Mucosa of stomach (tissue), 1 donor: Measurements from ENCODE around the gene SLC8A1.

Experiments used
- H3K27me3 ChIP-seq: one replicate; pipeline ENCODE4 v1.7.0; 2013; ENCODE audit warnings: mild to moderate bottlenecking, low read length; ENCODE audit not compliant: control insufficient read depth, insufficient read depth
- H3K36me3 ChIP-seq: one replicate; pipeline ENCODE4 v1.7.0; 2013; ENCODE audit warnings: low read length; ENCODE audit not compliant: control insufficient read depth, insufficient read depth
- H3K4me1 ChIP-seq: one replicate; pipeline ENCODE4 v1.7.0; 2013; ENCODE audit warnings: mild to moderate bottlenecking, low read length; ENCODE audit not compliant: control insufficient read depth, insufficient read depth
- H3K4me3 ChIP-seq: one replicate; pipeline ENCODE4 v1.7.0; 2013; ENCODE audit warnings: low read length
- H3K9ac ChIP-seq: one replicate; pipeline ENCODE4 v1.7.0; 2013; ENCODE audit warnings: mild to moderate bottlenecking, low read length, moderate library complexity
- H3K9me3 ChIP-seq: one replicate; pipeline ENCODE4 v1.7.0; 2013; ENCODE audit warnings: mild to moderate bottlenecking, low read length, moderate library complexity; ENCODE audit not compliant: control insufficient read depth
- donor health status: Pancreatic carcinoma.

Gene SLC8A1

DNA sequence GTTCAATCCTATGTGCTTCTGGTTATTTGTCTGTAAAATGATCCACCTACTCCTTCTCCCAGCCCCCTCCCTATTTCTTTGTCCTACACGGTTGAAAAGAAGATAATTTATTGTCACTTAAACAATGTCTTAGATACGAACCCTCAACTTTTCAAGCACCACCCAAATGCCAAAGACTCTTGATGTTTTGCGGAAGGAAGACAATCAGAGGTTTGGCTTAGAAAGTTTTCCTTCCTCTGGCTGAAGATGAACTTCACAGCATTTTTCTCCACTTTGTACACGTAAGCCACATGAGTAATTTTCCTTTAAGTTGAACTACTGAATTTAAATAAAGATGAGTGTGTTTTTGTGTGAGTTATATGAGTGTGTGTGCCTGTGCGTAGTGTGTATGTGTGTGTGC is 25.5 kb upstream of the SLC8A1 start:
- no peaks in the 10 kb centered on the region for H3K36me3 ChIP-seq

DNA sequence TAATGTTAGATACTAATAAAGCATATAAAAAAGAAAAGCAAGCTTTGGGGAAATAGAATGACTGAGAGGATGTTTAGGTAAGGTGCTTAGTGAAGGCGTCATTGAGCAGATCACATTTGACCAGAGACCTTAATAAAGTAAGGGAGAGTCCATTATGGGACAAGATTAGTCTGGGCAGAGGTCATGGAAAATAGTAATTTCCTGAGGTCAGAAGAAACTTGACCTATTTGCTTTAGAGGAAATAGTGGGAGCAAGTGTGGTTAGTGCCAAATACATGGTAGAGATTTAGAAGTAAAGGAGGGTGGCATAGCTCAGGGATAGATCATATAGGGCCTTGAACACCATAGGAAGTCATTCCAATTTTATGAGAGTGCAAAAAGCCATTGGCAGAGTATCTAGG is 24.5 kb upstream of the SLC8A1 start:
- no peaks in the 10 kb centered on the region for H3K9me3 ChIP-seq
- H3K27me3 ChIP-seq = no peaks in the 10 kb centered on the region
- no peaks in the 10 kb centered on the region for H3K4me1 ChIP-seq
- no peak overlapping the region for H3K9ac ChIP-seq
- H3K4me3 ChIP-seq = no peak overlapping the region
- H3K36me3 ChIP-seq = no peaks in the 10 kb centered on the region

More for the DNA sequence above, 25.5 kb upstream of the SLC8A1 start:
- Histone ChIP-seq H3K4me3 (no peak overlapping the region), H3K4me1 (no peaks in the 10 kb centered on the region), H3K9ac (no peak overlapping the region), H3K27me3 (no peaks in the 10 kb centered on the region), H3K9me3 (no peaks in the 10 kb centered on the region)

DNA sequence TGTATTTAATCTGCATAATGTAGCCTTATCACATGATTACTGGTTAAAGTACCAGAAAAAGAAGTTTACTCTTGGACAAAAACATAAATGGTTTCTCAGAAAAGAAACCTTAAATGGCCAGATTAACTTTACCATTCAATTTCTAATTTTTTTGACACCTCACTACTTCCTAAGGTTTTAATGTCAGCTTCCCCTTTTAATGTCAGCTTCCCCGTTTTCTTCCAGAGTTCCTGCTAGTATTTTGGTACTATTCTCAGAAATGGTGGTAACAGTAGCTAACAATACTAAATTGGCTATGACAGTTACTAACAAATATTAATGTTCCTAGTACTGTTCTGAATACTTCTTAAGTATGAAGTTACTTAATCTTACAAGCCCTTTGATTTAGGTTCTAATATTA is 22.4 kb upstream of the SLC8A1 start:
- no peaks in the 10 kb centered on the region for H3K9me3 ChIP-seq
- H3K36me3 ChIP-seq = no peaks in the 10 kb centered on the region
- H3K9ac ChIP-seq = no peak overlapping the region
- H3K4me1 ChIP-seq = no peaks in the 10 kb centered on the region
- no peaks in the 10 kb centered on the region for H3K27me3 ChIP-seq
- H3K4me3 ChIP-seq = no peak overlapping the region

DNA sequence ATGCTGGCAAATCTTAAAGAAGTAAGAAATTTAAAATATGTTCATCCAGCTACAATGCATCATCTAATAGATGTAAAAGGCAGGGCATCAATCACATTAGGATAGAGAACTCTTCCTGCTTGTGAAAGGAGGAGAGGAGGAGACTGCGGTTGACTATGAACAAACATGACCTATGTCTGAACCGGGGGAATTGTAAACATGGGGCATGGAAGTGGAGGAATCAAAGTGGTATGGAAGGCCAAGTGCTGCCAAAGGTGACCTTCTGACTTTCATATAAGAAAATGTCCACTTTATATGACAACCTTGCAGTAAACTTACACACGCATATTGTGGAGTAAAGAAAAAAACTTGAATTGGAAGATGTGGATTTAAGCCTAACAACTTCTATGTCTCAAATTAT is 20.0 kb upstream of the SLC8A1 start:
- no peaks in the 10 kb centered on the region for H3K4me1 ChIP-seq
- no peaks in the 10 kb centered on the region for H3K27me3 ChIP-seq
- no peak overlapping the region for H3K9ac ChIP-seq
- H3K9me3 ChIP-seq = no peaks in the 10 kb centered on the region
- no peaks in the 10 kb centered on the region for H3K36me3 ChIP-seq
- H3K4me3 ChIP-seq = no peak overlapping the region

DNA sequence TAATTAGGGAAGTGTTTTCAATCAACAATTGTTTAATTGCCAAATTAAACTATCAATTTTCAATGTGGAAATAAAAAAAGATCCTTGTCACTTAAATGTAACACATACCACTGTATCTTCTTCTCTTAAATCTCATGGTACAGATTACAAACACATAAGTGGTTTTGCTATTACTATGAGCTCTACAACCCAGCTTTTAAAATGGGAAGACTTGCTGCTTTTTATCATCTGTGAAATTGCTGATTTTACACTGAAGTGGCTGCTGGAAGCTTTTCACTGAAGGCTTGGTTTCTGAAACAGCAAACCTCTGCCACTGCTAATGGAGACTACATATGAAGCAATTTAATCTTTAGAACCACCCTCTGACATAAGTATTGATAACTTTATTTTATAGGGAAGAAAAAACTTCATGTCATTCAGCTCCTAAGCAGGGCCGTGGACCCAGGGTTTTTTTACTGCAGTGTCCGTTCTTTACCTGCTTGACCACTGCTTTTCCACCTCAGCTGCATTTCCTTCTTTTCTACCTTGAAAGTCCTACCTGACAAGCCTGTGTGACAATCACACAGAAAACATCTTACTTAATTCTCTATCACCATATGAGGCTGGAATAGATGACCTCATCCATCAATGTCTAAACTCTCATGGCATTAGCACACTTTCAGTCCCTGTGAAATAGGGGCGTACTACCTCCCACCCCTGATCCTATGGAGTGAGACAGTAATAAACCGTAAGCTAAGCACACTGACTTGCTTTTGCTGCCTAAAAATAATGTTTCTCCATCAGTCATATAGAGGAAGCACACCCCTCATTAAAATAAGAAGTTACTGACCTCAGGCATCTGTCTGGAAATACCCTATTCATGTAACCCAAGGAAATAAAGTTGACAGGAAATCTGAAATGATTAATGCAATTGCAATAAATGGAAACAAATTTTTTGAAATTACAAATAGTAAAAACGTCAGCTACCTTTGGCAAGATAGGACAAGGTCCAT is 19.2 kb upstream of the SLC8A1 start:
- no peak overlapping the region for H3K4me3 ChIP-seq
- no peaks in the 10 kb centered on the region for H3K4me1 ChIP-seq
- no peaks in the 10 kb centered on the region for H3K36me3 ChIP-seq
- no peaks in the 10 kb centered on the region for H3K9me3 ChIP-seq
- no peak overlapping the region for H3K9ac ChIP-seq
- H3K27me3 ChIP-seq = no peaks in the 10 kb centered on the region

DNA sequence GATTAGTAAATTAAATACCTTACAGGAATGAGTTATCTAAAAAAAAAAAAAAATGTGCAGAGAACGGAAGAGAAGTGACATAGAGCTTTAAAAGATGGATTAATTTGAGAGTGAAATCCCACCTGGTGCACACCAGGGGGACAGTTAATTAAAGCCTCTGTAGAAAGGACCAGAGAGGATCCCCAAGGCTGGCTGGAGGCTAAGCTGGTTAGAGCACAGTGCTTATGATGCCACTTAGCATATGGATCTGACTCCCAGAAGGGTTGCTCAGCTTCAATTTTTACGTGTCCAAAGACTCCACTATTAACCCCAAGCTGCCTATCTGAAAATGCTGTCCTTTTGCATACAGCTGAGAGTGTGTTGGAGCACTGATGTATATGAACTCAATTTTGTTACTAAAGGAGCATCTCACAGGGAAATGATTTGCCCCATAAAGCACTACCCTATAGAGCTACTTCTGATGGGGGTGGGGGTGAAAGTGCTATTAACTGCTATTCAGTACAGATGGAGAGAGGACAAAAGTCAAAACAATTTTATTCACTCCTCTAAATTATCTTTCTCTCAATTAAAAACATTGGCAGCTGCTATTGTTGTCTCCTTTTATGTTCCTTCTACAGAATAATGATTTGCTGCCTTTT is 15.2 kb upstream of the SLC8A1 start:
- Histone ChIP-seq H3K27me3 (no peaks in the 10 kb centered on the region), H3K9ac (no peak overlapping the region), H3K36me3 (no peaks in the 10 kb centered on the region), H3K9me3 (no peaks in the 10 kb centered on the region), H3K4me3 (no peak overlapping the region), H3K4me1 (no peaks in the 10 kb centered on the region)

DNA sequence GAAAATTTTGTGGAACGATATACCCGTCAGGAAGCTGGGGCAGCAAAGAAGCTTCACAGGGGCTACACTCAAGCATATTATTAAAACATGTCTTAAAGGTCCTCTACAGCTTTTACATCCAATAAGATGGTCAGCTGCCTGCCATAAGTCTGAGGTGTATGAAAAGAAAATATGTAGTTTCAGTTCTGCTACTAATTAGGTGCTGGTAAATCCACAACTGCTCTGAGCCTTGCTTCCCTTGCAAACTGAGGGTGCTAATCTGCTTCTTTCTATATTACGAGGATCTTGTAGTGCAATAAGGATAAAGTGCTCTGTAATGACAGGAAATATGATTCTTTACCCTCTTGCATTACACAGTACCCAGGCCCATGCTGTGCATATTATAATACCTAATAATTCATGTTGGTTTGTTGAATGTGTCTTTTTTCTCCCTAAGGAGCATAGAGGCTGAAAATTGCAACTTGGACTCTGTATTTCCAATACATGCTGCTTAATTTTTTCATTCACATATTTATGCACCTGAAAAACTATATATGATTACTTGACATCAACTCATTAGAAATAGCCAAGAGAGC is 14.5 kb upstream of the SLC8A1 start:
- Histone ChIP-seq H3K9ac (no peak overlapping the region), H3K9me3 (no peaks in the 10 kb centered on the region), H3K36me3 (no peaks in the 10 kb centered on the region), H3K27me3 (no peaks in the 10 kb centered on the region), H3K4me3 (no peak overlapping the region), H3K4me1 (no peaks in the 10 kb centered on the region)

DNA sequence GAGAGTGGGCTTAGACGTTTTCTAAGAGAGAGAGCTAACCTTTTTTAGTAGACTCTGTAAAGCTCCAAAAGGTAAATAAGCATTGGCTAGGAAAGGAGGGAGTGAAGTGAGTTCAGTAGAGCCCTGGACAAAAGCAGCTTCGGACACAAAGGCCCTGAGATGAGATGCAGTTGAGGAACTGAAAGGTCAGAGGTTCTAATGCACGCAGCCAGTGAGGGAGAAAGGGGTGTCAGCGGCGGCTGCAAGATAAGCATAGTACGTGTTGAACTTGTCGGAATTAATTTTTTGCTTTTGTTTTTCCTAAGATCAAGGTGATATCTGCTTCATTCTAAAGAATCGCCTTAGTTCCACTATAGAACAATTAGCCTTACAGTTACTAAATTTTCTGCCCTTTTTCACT is 11.2 kb upstream of the SLC8A1 start:
- Histone ChIP-seq H3K36me3 (no peaks in the 10 kb centered on the region), H3K4me3 (no peak overlapping the region), H3K9me3 (no peaks in the 10 kb centered on the region), H3K9ac (no peak overlapping the region), H3K4me1 (no peaks in the 10 kb centered on the region), H3K27me3 (no peaks in the 10 kb centered on the region)

DNA sequence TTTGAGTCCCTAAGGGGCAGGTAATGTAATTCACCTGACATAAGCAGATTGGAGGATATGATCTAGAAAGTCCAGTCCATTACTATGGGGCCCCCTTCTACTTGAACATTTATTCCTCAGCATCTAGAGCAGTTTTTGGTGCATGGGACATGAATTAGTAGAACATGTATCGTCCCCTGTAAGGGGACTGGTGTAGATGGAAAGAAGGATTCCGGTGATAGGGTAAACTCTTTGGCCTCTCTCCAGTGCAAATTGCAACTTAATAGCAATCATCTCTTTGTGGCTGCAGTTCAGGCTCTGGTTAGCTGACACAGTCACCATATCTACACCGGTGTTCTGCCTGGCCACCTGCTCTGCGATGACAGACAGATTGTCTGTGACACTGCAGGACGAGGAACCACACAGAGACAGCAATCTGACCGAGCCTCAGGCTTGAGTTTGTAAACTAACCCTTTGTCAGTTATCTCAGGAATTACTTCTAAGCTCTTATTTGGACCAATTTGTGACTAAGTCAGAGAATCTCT is 6.4 kb upstream of the SLC8A1 start:
- Histone ChIP-seq H3K9ac (no peak overlapping the region), H3K36me3 (no peaks in the 10 kb centered on the region), H3K4me3 (no peak overlapping the region), H3K9me3 (no peaks in the 10 kb centered on the region), H3K27me3 (no peaks in the 10 kb centered on the region), H3K4me1 (no peaks in the 10 kb centered on the region)

DNA sequence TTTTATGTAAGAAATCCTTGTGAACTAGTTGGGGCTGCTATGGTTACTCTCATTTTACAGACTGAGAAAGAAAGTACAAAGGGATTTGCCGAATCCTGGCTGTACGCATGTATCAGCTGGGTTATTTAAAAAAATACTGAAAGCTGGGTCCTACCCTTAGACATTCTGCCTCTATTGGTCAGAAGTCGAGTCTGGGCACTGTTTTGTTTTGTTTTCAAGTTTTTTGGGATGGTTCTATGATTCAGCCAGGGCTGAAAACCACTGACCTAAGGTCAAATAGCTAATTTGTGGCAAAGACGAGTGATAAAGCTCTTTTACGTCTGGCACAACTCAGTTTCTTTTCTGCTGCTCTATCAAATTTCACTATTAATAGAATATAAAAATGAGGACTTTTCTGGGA is 5.9 kb upstream of the SLC8A1 start:
- Histone ChIP-seq H3K9ac (no peak overlapping the region), H3K9me3 (no peaks in the 10 kb centered on the region), H3K4me3 (no peak overlapping the region), H3K27me3 (no peaks in the 10 kb centered on the region), H3K36me3 (no peaks in the 10 kb centered on the region), H3K4me1 (no peaks in the 10 kb centered on the region)

DNA sequence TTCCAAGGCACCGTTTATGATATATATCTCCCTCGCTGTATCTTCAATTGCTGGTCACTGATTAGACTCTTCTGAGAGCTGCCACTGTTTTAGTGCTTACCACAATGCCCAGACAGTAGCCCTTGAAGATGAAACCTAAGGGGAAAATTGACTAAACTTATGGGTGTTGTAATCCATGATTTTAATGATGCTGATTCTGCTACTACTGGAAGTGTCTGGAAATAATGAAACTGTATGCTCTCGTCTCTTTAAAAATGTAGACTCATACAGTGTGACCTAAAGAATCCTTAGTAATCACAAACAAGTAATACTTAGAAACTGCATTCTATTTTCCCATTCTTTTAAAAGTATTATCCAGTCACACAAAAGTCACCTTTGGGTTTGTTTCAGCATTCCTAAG is 5.5 kb upstream of the SLC8A1 start:
- H3K4me1 ChIP-seq = no peaks in the 10 kb centered on the region

DNA sequence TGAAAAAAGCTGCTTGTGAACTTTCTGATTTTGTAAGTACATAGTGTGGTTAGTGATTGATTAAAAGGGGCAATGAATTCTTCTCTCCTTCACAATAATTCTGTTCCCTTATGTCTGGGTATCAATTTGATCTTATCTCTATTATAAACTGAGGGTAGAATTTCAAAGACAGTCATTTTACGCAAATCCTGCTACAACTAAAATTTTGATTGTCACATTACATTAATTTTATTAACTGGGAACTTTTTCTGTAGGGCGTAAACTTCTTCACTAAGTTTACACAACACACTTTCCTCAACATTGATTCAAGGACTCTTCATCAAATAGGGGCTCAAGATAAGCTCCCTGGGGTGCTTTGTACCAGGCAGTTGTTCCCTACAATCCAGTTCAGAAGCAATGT is 5.0 kb upstream of the SLC8A1 start:
- Histone ChIP-seq H3K9me3 (no peaks in the 10 kb centered on the region), H3K4me1 (no peaks in the 10 kb centered on the region)

More for the DNA sequence above, 5.5 kb upstream of the SLC8A1 start:
- H3K27me3 ChIP-seq = peaks cover 4% of the 10 kb centered on the region
- no peaks in the 10 kb centered on the region for H3K36me3 ChIP-seq
- H3K4me3 ChIP-seq = no peak overlapping the region
- no peaks in the 10 kb centered on the region for H3K9me3 ChIP-seq
- no peak overlapping the region for H3K9ac ChIP-seq

More for the DNA sequence above, 5.0 kb upstream of the SLC8A1 start:
- Histone ChIP-seq H3K9ac (no peak overlapping the region), H3K36me3 (no peaks in the 10 kb centered on the region), H3K4me3 (no peak overlapping the region), H3K27me3 (peaks cover 6% of the 10 kb centered on the region)
